Stimulated activated CD4-positive, alpha-beta T cell treated with anti-CD3 and anti-CD28 coated beads, Interleukin-4, amount 100 ng/mL, for 1 hour (primary cell): ENCODE results near the gene ATP5F1D.

Experiments used
- DNase-seq: peaks from one replicate; pipeline ENCODE4 v3.0.0-alpha.2; 2020

Gene ATP5F1D

DNA sequence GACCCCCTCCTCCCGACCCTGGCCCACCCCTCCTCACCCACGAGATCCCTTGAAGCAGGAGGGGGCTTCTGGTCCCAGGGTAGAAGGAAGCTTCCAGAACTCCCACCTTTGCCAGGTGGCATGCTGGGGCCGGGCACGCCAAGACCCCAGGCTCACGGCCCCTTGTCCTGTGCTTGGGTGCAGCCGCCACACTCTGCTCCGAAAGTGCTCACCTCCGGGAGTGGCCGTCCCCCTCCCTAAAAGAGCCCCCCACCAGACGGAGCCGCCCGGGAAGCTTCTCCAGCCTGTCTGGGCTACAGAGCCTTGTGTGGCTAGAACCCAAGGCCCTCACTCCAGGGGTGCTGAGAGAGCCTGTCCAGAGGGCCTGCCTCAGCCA lies 42.4 kb downstream of the ATP5F1D start:
- no peak for DNase-seq

- no peak for DNase-seq
Measured at GRCh38 chr19:1284293-1284978, 42.9 kb downstream of the ATP5F1D start.

GRCh38 chr19:1284979-1285736 lies 43.6 kb downstream of the ATP5F1D start:
- no peak for DNase-seq

DNA sequence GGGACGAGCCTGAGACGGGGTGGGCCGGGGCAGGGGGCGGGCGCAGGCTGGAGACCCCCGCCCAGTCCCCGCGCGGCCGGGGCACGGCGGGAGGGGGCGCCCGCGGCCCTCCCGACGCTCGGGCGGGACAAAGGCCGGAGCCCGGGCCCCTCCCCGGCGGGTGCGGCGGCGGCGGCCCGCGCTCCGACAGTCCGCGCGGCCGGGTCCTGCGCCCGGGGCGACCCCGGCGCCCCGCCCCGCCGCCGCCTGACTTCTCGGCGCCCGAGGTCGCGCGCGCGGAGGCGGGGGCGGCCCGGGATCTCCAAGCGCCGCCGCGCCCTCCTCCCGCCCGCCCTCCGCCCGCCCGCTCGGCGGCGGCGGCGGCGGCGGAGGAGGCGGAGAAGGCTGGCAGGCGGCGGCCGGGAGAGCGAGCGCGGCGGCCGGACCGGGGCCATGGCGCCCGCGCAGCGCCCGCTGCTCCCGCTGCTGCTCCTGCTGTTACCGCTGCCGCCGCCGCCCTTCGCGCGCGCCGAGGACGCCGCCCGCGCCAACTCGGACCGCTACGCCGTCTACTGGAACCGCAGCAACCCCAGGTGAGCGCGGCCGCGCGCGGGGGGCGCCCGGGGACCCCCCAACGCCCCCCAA lies 44.3 kb downstream of the ATP5F1D start, which contains the start of gene EFNA2:
Gene EFNA2 (plus strand): TSS at position 137 of the 624 bp plus-strand sequence. CDS start 296 bp downstream, at position 433.
- no peak for DNase-seq

GRCh38 chr19:1286487-1287353 lies 45.2 kb downstream of the ATP5F1D start:
- no peak for DNase-seq

GRCh38 chr19:1287354-1288225 lies 46.0 kb downstream of the ATP5F1D start:
- no peak for DNase-seq

DNA sequence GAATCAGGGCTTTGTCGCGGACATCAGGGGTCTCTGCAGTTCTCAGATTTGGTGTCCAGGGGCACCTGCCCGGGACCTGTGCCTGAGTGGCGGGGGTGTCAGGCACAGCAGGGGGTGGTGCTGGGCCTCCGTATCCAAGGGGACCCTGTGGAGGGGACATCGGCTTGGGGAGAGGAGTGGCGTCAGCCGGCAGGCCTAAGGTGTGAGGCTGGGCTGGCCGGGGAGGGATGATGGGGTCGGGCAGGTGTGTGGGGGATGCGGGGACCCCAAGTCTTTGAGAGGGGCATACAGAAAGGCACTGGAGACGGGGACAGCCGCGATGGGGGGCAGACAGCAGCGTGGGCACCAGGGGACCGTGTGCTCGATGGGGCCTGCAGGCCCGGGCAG lies 46.7 kb downstream of the ATP5F1D start:
- no peak for DNase-seq

- no peak for DNase-seq
Measured at GRCh38 chr19:1288833-1289685, 47.5 kb downstream of the ATP5F1D start.

DNA sequence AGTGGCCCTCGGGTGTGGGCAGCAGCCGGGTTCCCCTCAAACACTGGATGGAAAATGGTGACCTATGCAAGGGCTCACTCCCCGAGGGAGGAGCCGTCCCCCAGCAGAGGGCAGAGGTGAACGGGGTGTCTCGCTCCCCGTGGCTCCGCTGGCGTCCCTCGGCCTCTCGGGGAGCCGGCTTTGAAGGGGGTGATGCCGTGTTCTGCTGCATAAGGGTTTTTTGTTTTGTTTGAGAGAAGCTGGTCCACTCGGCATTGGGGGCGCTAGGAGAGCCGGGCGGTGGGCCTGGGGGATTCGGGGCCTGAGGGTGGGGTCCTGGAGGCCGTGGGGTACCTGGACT lies 48.1 kb downstream of the ATP5F1D start:
- no peak for DNase-seq

- no peak for DNase-seq
Measured at GRCh38 chr19:1290196-1290702, 48.7 kb downstream of the ATP5F1D start.

- no peak for DNase-seq
Measured at GRCh38 chr19:1290703-1291651, 49.4 kb downstream of the ATP5F1D start.

DNA sequence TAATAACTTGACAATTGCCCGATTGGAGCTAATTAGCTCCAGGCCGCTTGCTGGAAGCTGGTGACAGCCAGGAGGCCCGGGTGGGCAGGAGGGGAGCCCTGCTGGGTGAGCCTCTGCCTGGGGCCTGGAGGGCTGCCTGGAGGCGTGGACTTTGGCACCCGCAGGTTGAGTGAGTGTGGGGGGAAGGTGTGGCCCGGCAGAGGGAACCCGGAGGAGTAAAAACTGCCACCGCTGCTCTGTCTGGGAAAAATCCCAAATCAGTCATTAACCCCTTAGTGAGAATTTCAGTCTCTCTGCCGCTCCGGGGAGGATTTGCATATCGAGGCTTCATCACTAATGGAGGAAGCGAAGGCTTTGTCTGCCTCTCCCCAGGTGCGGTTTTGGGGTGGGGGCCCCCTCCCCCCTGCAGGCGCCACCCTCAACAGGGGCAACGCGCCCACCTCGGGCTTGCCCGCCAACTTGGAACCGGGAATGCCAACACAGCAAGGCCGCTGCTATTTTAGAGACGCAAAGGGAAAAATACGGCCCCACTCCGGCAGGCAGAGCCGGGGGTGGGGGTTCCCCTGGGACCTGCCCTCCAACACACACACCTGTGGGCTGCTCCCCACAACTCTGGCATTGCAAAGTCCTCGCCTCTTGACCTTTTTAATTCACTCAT lies 50.3 kb downstream of the ATP5F1D start:
- no peak for DNase-seq

GRCh38 chr19:1292419-1293151 lies 51.0 kb downstream of the ATP5F1D start:
- DNase-seq: no peak

DNA sequence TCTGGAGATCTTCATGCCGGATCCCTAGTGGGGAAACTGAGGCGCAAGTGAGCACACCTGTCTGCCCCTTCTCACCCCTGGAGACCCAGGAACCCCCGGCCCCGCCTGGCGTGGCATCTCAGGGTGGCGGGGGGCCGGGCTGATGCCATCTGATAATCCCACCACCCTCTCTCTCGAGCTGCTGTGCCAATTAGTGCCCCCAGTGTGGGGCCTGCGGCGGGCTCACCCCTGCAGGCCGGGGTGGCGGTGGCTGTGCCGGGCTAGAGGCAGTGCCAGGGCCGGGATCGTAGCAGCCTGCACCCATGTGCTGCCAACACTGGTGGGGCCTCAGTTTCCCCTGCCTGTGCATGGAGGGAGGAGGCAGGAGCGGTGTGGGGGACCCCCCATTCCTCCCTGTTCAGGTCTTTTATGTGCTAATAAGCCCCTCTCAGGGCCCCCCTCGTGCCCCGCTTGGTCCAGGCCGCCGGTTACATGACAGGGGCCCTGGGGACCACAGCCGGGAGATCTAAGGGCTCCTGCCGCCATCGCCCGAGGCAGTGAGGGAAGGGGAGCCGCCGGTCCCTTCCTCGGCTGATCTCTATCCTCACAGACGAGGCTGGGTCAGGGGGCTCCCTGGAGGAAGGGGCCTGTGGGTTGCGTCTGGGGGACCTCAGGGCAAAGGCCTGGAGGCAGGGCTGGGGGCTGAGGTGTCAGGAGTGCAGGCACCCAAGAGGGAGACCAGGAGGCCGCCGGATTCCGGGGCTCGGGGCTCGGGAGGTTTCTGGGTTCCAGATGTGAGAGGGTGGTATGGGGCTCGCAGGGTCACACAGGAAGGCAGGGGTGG lies 52.4 kb downstream of the ATP5F1D start:
- DNase-seq: no peak
